Stimulated activated CD8-positive, alpha-beta memory T cell treated with anti-CD3 and anti-CD28 coated beads, Interleukin-12 subunit alpha, Interleukin-12 subunit beta, amount 100 ng/mL, for 24 hours (primary cell): Measurements from ENCODE around the gene ATP8A1.
"Not testable (repeated sequence)": the region's sequence is repeated elsewhere in the genome, so short reads cannot be mapped to it uniquely, and the experiment has no call there.

ENCODE experiments used
- DNase-seq: peaks from one replicate; pipeline ENCODE4 v3.0.0-alpha.2; 2020; ENCODE audit errors: extremely low read depth

Gene ATP8A1

GRCh38 chr4:42656944-42657792 is at the start of gene ATP8A1:
Gene ATP8A1, minus strand, starts transcription at chr4:42657105. Its CDS starts 232 bp downstream, at chr4:42656873.
- DNase-seq = peak; percentile 84

DNA sequence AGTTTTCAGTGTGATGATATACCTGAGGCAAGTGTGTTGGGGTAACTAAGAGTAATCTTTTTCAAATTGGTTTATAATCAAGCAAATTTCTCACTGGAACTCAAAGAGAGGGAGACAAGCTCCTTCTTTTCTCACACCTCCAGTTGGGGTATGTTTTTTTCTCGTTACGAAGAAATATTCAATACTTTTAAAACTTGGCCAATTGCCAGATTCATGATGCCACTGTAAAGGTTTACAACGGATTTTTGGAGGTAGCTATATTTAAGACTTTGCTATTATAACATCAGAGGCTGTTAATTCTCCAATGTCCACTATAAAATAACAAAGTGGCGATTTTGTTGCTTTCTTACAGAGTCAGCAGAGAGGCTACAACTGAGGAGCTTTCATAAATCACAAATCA is 49.2 kb upstream of the ATP8A1 start:
- DNase-seq = no peak

GRCh38 chr4:42703813-42704212 is 46.9 kb upstream of the ATP8A1 start:
- DNase-seq = no peak

GRCh38 chr4:42702895-42703294 is 46.0 kb upstream of the ATP8A1 start:
- DNase-seq = no peak

DNA sequence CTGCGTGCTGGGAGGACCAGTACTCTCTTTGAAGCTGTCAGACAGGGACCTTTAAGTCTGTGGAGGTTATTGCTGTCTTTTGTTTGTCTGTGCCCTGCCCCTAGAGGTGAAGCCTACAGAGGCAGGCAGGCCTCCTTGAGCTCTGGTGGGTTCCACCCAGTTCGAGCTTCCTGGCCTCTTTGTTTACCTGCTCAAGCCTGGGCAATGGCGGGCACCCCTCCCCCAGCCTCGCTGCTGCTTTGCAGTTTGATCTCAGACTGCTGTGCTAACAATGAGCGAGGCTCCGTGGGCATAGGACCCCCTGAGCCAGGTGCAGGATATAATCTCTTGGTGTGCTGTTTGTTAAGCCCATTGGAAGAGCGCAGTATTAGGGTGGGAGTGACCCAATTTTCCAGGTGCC is 44.9 kb upstream of the ATP8A1 start:
- DNase-seq = not testable (repeated sequence)

GRCh38 chr4:42690537-42690936 is 33.6 kb upstream of the ATP8A1 start:
- DNase-seq = no peak

GRCh38 chr4:42683393-42683792 is 26.5 kb upstream of the ATP8A1 start:
- DNase-seq = no peak

DNA sequence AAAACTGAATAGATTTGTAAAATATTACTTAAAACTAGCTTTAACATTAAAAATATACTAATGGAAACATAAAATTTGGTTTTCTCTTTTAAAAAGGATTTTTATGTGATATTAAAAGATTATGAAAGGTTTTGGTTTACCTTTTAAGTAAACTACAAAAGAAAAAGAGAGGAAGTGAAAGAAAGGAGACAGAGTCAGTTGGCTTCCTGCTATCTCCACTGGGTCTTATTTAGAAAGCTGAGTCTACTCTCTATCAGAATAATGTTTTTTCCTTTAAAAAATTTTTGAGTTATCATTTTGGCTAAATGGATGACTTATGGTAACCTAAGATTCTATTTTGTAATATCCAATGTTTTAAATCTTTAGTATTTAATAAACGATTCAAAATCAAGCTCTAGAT is 21.6 kb upstream of the ATP8A1 start:
- no peak for DNase-seq

- DNase-seq = no peak
Observed at GRCh38 chr4:42676066-42676951, 19.4 kb upstream of the ATP8A1 start.

GRCh38 chr4:42673082-42673425 is 16.1 kb upstream of the ATP8A1 start:
- no peak for DNase-seq

GRCh38 chr4:42672359-42673081 is 15.6 kb upstream of the ATP8A1 start:
- no peak for DNase-seq

- no peak for DNase-seq
Observed at GRCh38 chr4:42671431-42672194, 14.7 kb upstream of the ATP8A1 start.

DNA sequence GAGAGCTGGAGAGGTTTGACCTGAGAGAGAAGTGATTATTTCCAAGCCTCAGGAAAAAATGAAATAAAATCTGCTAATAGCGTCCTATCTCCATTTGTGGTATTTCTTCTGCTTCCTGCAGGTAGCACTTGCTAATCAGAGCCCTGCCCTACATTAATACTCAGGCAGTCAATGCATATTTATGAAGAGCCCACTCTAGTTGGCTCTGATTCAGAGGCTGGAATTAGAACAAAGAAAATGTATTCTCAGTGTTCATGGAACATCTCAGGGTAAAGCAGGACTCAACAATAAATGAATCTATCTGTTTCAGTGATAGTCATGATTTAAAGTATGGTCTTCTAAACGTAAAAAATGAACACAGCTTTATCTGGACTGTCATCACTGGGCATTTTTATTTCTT is 1.4 kb upstream of the ATP8A1 start:
- no peak for DNase-seq

GRCh38 chr4:42656679-42656943 is 294 bp downstream of the ATP8A1 start:
- DNase-seq = no peak

DNA sequence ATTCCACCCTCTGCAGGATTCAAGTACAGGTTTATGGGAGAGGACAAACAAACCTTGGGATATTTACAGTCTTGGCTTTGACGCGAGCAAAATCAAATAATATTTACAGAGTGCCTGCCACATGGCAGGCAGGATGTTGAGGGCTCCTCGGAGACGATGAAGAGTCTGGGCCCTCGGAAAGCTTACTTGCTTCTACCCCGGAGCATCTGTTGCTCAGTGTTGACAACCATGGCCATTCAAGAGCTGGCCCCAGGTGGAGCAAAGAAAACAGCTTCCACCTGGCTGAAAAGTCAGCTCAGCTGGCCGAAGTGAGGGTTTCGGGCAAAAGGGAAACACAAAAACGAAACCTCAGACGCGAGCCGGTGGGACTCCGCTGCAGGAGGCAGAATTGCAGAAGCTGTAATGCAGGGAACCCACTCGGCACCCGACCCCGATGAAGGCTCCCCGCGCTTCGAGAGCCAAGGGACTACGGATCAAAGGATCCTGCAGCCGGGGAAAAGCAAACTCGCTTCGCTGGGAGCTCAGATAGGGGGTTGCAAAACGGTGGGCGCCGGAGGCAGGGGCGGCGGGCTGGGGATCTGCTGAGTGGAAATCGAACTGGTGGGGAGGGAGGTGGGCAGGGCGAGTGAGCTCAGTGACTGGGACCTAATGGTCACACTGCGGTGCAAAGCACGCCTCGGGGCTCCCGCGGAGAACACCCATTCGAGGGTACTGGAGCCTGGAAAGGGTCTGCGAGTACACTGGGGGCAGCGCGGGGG is 805 bp downstream of the ATP8A1 start:
- DNase-seq = no peak

- no peak for DNase-seq
Observed at GRCh38 chr4:42655269-42655637, 1.7 kb downstream of the ATP8A1 start.

DNA sequence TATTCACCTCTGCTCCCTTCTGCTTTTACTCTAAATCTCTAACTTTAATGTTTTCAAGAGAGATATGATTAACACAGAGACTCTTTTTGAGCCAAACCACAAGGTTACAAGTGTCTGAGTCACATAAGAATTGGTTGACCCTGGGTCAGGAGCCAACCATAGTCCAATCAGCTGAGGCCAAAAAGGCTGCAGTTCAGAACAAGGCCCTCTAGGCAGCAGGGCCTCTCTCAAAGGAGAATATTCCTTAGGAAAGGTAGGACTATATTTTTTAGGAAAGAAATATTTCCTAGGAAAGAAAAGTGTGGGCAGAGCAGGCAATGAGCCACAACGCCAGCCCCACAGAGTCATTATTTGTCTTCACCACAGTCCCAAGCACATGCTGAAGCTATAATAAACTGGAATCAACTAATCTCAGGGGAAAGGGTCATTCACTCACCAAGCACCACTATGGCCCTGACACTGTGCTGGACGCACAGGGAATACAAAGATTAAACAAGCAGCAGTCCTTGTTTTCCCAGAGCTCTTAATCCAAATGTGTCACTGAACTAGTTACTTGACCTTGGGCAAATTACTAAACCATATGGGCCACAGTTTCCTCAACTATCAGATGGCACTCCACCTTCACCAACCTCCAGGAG is 2.2 kb downstream of the ATP8A1 start:
- DNase-seq = no peak

DNA sequence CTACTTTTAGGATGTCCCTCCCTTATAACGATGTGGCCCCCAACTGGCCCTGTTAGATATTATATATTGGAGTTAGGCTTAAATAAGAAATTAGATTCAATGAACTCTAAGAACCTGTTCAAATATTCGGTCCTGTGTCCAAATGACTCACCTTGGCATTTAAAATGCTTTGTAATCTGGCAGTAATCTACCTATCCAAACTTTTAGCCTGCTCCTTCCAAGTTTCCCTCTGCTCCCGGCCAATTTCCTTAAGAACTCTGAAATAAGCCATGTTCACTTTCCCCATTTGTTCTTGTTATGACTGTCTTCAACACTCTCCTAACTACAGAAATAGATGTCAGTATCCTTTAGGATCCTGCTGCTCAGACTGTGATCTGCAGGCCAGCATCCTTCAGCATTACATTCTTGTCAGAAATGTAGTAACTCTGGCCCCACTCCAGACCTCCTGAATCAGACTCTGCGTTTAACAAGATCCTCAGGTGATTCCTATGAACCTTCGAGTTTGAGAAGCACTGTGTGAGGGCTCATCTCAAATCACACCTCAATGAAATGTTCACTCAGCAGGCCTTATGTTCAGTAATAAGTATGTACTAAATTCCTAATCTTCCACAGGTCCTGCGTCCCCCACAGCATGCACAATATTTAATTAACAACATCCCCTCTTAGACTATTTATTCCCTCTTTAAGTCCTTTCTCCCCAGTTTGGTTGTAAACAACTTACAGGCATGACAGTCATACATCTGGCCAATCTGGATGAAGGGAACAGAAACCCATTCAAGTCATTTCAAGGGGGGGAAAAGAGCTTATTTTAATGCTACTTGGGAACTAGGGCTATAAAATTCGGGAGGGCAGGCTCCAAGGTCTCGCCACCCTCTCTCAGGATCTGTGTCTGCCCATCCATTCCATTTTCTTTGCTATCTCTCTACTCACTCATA is 3.0 kb downstream of the ATP8A1 start:
- DNase-seq = no peak

DNA sequence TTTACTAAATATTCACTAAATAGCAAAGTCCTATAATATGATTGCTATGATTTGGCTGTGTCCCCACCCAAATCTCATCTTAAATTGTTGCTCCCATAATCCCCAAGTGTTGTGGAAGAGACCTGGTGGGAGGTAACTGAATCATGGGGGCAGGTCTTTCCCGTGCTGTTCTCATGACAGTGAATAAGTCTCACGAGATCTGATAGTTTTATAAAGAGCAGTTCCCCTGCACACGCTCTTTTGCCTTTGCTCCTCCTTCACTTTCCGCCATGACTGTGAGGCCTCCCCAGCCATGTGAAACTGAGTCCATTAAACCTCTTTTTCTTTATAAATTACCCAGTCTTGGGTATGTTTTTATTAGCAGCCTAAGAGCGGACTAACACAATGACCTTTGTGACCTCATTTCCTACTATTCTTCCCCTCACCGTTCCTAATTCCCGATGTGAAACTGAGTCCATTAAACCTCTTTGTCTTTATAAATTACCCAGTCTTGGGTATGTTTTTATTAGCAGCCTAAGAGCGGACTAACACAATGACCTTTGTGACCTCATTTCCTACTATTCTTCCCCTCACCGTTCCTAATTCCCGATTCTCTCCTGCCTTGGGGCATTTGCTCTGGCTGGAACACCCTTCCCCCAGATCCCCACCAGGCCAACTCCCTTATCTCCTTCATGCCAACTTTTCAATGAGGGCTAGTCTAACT is 4.2 kb downstream of the ATP8A1 start:
- DNase-seq = not testable (repeated sequence)
